GM18519 (cell line): ENCODE measurements around the gene IGF2R.

ENCODE experiments used
- ATAC-seq: cut with Tn5 transposase; IDR thresholded peaks from one replicate; pipeline ENCODE4 v1.9.1; 2021; ENCODE audit warnings: mild to moderate bottlenecking, moderate library complexity; ENCODE audit not compliant: unreplicated experiment, low FRiP score

IGF2R gene

GRCh38 chr6:159973951-159974350 lies 5.1 kb downstream of the IGF2R start:
- ATAC-seq = peak; percentile 34

DNA sequence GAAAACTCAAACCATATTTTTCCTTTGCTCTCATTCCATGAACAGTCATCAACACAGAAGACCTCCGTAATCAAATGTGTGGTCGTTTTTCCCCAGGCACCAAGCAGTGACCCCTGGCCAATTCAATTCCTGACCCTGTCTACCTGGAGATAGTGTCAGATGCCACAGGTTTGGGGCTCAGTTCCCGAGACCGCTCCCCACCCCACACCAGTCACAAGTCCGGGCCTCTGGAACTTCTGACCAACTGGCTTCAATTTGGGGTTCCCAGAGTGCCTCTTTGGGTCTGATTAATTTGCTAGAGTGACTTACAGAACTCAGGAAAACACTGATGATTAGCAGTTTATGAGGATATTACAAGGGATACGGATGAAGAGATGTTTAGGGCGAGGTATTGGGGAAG lies 6.0 kb downstream of the IGF2R start:
- ATAC-seq = no peak

GRCh38 chr6:159976686-159977254 lies 7.9 kb downstream of the IGF2R start:
- ATAC-seq = no peak

- ATAC-seq = no peak
Observed at GRCh38 chr6:159977255-159977903, 8.5 kb downstream of the IGF2R start.

- ATAC-seq = no peak
Observed at GRCh38 chr6:159977904-159978268, 9.0 kb downstream of the IGF2R start.

DNA sequence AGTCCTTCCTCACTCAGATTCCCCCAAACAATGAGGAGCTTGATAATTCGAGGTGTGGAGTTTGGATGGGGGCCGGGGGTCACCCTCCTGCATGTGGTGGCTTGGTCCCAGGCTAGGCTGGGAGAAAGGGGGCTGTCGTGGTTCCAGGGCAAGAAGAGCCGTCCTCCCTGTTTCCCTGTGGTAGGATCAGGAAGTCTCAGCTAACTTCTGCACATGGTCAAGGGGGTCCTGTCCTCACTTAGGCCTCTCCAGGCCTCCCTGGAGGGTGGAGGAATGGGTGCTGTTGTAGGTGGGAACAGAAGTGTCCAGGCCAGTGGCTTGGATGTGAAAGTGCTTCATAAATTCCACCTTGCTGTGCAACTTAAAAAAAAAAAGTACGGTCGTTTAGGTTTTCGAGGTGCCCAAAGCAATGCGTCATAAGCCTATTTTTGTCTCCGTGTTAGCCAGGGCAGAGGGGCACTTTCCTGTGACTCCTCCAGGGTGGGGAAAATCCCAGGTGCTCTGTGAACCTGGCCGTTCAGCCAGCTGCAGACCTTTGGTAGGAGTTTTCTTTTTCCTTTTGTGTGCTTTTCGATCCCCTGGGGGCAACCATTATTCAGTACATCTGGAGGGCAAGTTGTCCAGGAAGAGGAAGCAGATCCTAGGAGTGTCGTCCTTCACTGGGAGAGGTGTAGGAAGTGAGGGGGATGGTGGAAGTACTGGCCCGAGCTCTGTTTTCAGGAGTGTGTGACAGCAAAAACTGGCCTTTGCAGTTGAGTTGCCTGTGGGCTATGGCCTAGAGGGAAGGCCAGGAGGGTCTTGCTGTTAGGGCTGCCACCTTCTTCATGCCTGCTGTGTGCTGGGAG lies 9.6 kb downstream of the IGF2R start:
- no peak for ATAC-seq

- peak; percentile 43 for ATAC-seq
Observed at GRCh38 chr6:159979136-159979874, 10.4 kb downstream of the IGF2R start.

- ATAC-seq = no peak
Observed at GRCh38 chr6:159980474-159980873, 11.6 kb downstream of the IGF2R start.

GRCh38 chr6:159981071-159981402 lies 12.2 kb downstream of the IGF2R start:
- ATAC-seq = no peak

- ATAC-seq = peak; percentile 71
Observed at GRCh38 chr6:159981403-159982245, 12.7 kb downstream of the IGF2R start.

DNA sequence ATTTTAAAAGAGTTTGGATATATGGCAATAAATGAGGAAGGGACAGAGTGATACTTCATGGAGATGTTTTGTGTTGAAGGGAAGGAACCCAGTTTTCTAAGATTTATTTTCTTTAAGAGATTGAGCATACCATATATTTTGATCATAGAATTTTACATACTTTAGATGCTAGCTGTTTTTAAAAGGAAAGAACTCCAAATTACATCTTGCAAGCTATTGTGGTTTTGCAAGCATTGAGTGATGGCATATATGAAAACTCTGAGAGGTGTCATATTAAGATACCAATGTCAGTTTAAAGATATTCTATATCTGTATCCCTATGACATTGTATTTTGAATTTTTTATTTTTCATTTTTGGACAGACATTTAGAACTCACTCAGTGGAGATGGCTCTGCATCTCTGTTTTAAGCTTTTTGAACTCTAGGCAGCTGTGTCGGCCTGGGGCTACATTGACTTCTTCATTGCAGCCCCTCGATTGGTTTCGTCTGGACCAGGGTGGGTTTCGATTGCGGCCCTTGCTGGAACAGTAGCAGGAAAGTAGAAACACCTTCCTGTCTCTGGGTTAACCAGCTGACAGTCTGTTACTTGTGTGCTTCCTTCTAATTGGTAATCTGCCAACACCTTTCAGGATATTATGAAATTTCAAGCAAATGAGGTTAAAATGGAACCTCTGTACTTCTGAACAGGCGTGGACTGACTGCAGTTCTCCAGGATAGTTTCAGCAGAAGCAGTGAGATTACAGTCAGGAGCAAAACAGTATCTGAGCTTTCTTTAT lies 14.0 kb downstream of the IGF2R start:
- ATAC-seq = peak; percentile 21

DNA sequence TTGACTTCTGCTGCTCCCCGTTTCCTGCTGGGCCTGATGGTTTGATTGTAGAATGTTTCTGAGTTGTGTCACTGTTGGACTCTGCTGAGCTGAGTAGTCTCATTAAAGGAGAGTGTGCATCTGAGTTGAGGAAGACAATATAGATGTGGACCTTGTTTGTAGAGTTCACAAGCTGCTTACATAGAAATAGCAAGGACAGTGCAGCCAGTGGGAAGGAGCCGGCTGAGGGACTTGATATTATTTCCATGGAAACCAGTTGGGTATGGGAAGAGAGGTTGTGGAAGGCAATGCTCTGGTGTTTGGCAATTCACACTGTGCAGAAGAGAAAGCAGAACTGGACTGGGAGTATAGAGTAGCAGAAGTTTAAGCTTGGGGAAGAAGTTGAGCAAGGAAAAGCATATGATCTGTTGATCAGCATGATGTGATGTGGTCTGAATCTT lies 14.8 kb downstream of the IGF2R start:
- no peak for ATAC-seq

- no peak for ATAC-seq
Observed at GRCh38 chr6:159984268-159984786, 15.4 kb downstream of the IGF2R start.

DNA sequence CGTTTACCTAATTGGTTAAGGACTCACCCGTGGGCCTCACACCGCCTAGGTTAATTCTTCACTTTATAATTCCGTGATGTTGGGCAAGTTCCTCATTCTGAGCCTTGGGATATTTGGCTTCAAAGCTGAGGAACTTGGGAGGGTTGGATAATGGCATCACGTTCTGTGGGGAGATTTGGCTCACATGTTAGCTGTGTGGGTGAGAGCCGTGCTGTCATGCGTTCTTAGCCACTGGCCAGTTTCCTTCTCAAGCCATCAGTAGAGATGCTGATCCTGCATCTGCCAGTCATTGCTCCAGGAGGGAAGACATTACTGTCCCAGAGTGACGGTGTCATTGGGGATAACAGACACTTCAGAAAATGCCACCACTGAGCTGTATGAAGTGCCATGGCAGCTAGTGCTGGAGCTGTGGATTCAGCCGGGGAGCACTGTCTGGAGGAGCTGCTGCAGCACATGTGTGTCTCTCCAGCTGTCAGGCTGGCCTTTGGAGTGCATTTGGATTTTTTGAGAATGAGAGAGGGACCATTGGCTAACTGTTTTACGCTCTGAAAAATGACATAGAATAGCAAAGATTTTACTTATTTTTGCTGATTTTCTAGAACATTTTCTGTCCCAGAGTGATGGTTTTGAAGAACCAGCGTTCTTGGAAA lies 16.5 kb downstream of the IGF2R start:
- no peak for ATAC-seq

DNA sequence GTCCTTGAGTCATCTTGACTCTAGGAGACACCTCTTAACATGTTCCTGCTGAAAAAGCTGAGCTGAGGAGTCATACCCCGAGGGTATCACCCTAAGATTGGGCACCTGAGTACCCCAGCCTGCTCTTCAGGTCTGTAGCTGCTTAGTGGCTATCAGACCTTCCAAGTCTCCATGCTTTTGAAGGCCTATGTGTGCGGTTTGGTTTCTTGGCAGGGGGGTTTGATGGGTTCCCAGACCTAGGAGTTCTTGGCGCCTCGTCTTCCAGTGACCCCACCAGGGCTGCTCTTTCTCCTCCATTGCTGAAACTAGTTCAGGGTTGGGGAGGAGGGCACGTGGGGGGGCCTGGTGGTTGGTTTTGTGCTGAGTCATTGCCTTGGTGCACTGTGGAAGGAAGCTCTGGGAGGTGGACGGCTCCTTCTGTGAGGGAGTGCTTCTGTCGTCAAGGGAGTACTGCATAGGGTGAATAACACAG lies 20.1 kb downstream of the IGF2R start:
- no peak for ATAC-seq

DNA sequence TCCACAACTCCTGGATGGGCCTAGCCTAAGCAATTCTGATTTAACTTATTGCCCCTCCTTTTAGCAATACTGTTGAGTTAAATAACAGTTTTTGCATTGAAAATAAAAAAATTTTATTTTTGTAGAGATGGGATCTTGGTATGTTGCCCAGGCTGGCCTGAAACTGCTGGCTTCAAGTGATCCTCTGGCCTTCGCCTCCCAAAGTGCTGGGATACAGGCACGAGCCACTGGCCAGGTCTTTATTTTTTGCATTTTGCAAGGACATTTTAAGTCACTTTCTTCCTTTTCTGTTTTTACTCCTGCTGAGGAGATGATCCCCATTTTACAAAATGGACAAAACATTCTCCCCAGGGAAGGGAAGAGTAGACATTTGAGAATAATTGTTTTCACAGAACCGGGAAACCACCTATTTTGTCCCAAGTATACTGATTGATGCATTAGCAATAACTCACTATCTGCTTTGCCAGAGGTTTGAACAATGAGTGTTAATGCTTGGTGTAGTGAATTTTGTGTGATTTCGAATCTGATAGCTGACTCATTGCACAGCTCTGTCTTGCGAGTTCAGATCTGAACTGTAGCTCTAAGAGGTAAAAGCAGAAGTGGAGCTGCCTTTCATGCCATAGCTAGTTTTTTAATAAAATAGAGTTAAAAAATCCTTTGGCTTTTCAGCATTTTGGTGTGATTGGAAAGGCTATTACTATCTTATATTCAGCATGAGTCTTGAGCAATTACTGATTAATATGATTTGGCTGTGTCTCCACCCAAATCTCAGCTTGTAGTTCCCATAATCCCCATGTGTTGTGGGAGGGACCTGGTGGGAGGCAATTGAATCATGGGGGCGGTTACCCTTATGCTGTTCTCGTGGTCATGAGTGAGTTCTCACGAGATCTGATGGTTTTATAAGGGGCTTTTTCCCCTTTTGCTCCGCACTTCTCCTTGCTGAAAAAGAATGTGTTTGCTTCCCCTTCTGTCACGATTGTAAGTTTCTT lies 20.9 kb downstream of the IGF2R start:
- ATAC-seq = peak; percentile 85

DNA sequence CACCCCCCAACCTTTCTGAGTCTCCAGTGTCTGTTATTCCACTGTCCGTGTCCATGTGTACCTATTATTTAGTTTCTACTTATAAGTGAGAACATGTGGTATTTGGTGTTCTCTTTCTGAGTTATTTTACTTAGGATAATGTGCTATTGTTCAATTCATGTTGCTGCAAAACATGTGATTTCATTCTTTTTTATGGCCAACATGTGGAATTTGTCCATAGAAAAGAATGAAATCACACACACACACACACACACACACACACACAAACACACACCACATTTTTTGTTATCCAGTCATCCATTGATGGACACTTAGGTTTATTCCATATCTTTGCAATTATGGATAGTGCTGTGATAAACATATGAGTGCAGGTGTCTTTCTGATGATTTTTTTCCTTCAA lies 23.5 kb downstream of the IGF2R start:
- ATAC-seq = no peak
